ENCODE data around the gene CIAPIN1.

GRCh38 chr16:57390636-57391295, 56.4 kb downstream of the CIAPIN1 start:
- TF ChIP-seq, protein P1, sequence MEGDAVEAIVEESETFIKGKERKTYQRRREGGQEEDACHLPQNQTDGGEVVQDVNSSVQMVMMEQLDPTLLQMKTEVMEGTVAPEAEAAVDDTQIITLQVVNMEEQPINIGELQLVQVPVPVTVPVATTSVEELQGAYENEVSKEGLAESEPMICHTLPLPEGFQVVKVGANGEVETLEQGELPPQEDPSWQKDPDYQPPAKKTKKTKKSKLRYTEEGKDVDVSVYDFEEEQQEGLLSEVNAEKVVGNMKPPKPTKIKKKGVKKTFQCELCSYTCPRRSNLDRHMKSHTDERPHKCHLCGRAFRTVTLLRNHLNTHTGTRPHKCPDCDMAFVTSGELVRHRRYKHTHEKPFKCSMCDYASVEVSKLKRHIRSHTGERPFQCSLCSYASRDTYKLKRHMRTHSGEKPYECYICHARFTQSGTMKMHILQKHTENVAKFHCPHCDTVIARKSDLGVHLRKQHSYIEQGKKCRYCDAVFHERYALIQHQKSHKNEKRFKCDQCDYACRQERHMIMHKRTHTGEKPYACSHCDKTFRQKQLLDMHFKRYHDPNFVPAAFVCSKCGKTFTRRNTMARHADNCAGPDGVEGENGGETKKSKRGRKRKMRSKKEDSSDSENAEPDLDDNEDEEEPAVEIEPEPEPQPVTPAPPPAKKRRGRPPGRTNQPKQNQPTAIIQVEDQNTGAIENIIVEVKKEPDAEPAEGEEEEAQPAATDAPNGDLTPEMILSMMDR (IDR thresholded peaks at IDR 0.05) = no peak
- no peak for TF ChIP-seq POLR2A (IDR thresholded peaks at IDR 0.05)

All from esophagus squamous epithelium (tissue), 4 donors.